SK-N-MC (cell line): Measurements from ENCODE around the gene SLC35F3.

ENCODE experiments used
- EZH2 ChIP-seq: fragments of 200-600 bp; sonication (generic); IDR thresholded peaks from one replicate; pipeline ENCODE4 v1.6.1; 2017; ENCODE audit warnings: antibody characterized with exemption
- FOXP2 ChIP-seq: optimal IDR thresholded peaks from 2 replicates; pipeline ENCODE3; 2011; ENCODE audit warnings: mild to moderate bottlenecking, moderate library complexity; ENCODE audit not compliant: insufficient read depth; ENCODE audit errors: extremely low read length, control extremely low read depth
- POLR2AphosphoS5 ChIP-seq: IDR thresholded peaks from 2 replicates; pipeline ENCODE4 v1.6.1; 2012; ENCODE audit warnings: mild to moderate bottlenecking, low read depth, low read length, borderline replicate concordance

DNA sequence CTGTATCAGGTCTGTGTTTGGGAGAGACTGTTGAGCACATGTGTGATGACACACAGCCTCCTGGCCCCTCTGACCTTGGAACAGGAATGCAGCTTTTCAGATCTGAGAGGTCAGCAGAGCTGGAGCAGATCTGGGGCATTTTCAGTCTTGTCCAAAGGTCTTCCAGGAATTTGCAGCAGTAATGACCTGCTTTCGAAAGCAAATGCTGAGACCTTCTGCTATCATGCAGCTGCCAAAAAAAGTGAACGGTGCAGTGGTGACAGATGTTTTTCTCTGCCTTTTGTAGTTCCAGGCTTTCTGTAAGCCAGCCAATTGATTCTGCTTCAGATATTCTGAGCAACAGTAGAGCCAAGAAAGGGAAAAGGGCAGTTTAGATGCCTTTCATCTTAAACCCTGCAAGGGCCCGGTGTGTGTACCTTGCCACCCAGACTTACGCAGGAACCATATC lies 331.0 kb downstream of the SLC35F3 start:
- no peak for TF ChIP-seq POLR2AphosphoS5
- no peak for TF ChIP-seq EZH2
- TF ChIP-seq FOXP2, result no peak
